Endodermal cell (in vitro differentiated cells): Measurements from ENCODE around the gene MUTYH. TPM values are rescaled to one million over a fixed set of nuclear protein-coding genes. Genes with fewer than 3 reads are reported as not detected.
"Not testable (repeated sequence)": the region's sequence is repeated elsewhere in the genome, so short reads cannot be mapped to it uniquely, and the experiment has no call there.

Experiments
- DNase-seq: peaks from one replicate; pipeline ENCODE4 v3.0.0-alpha.2; 2017
- H3K27ac ChIP-seq: 2 replicates; pipeline ENCODE4 v1.5.1; 2013; ENCODE audit warnings: mild to moderate bottlenecking, low read depth, low read length, moderate library complexity
- H3K27me3 ChIP-seq: 2 replicates; pipeline ENCODE4 v1.6.1; 2013; ENCODE audit warnings: mild to moderate bottlenecking, low read length, moderate library complexity; ENCODE audit not compliant: insufficient read depth, control insufficient read depth, poor library complexity, severe bottlenecking
- H3K36me3 ChIP-seq: 2 replicates; pipeline ENCODE4 v1.7.0; 2013; ENCODE audit warnings: mild to moderate bottlenecking, low read length, moderate library complexity; ENCODE audit not compliant: control insufficient read depth, insufficient read depth
- H3K4me1 ChIP-seq: one replicate; pipeline ENCODE4 v1.7.0; 2013; ENCODE audit warnings: low read length; ENCODE audit not compliant: control insufficient read depth, insufficient read depth
- H3K4me3 ChIP-seq: 2 replicates; pipeline ENCODE4 v1.5.1; 2013; ENCODE audit warnings: mild to moderate bottlenecking, low read length, moderate library complexity
- H3K9ac ChIP-seq: 2 replicates; pipeline ENCODE4 v1.6.1; 2013; ENCODE audit warnings: mild to moderate bottlenecking, low read length, moderate library complexity; ENCODE audit not compliant: poor library complexity, severe bottlenecking; ENCODE audit errors: extremely low read depth
- H3K9me3 ChIP-seq: 2 replicates; pipeline ENCODE4 v1.6.1; 2013; ENCODE audit warnings: mild to moderate bottlenecking, low read length, moderate library complexity; ENCODE audit not compliant: control insufficient read depth
- H3K27ac Mint-ChIP-seq: 2 replicates; pipeline ENCODE4 v1.8.0; 2020; ENCODE audit warnings: mixed read lengths
- H3K27me3 Mint-ChIP-seq: 2 replicates; pipeline ENCODE4 v1.8.0; 2021; ENCODE audit warnings: mild to moderate bottlenecking, mixed read lengths; ENCODE audit not compliant: insufficient read depth
- H3K36me3 Mint-ChIP-seq: 2 replicates; pipeline ENCODE4 v1.8.0; 2020; ENCODE audit warnings: low read depth, mixed read lengths
- H3K4me1 Mint-ChIP-seq: 2 replicates; pipeline ENCODE4 v1.8.0; 2020; ENCODE audit warnings: mixed read lengths
- H3K4me3 Mint-ChIP-seq: 2 replicates; pipeline ENCODE4 v1.8.0; 2020; ENCODE audit warnings: mild to moderate bottlenecking, moderate library complexity, mixed read lengths
- H3K9me3 Mint-ChIP-seq: 2 replicates; pipeline ENCODE4 v1.8.0; 2020; ENCODE audit warnings: mild to moderate bottlenecking, mixed read lengths
- WGBS, 2 experiments: methylation state at CpG; one replicate each; pipeline versions ENCODE4 v1.1.5 to v1.1.7; 2013; ENCODE audit warnings: missing lambda C conversion rate in 2 of 2, mixed read lengths in 1 of 2; ENCODE audit not compliant: insufficient coverage in 1 of 2, insufficient read length in 1 of 2; 5-methylcytosine and 5-hydroxymethylcytosine counted together
- total RNA-seq, 2 donors: library from RNA; stranded (reverse); fragmentation: NEBNext Ultra II Directional in 1 of 2; extraction: Animal tissue kit (Norgen Biotek cat#: 25700) in 1 of 2; gene quantifications; 2 replicates in 1 of 2; 3 replicates in 1 of 2; pipeline ENCODE4 v1.2.1, GENCODE V29; 2021
- TF ChIP-seq, protein P1 (sequence below): fragments of 200-600 bp; sonication (generic); conservative IDR thresholded peaks from 2 replicates; pipeline ENCODE4 v1.5.0; 2021; ENCODE audit warnings: antibody characterized with exemption, mild to moderate bottlenecking

The MUTYH gene
- total RNA-seq, 2 donors from 2014 or later: 60.5 to 60.9 TPM

DNA sequence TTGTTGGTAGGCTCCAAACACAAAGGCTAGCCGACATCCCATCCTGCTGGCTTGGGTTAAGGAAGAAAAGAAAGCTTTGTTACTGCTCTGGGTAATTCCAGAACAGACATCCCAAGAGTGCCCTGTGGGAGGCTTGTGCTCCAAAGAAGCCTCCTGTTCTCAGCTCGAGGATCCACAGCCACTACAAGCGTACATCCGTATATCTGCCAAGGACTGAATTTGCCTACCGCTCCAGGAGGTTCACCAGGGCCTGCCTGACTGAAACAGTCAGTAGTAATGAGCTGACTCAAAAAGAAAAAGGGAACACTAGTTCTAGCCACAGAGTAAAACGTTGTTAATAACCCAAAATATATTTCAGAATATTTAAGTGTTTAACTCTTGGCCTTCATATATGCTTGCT is 24.8 kb upstream of the MUTYH start:
- H3K36me3 Mint-ChIP-seq: no peaks in the 10 kb centered on the region
- H3K4me1 Mint-ChIP-seq: peaks cover 13% of the 10 kb centered on the region
- Histone ChIP-seq H3K9me3 (peaks cover 5% of the 10 kb centered on the region), H3K4me3 (no peak overlapping the region), H3K9ac (no peak overlapping the region), H3K36me3 (no peaks in the 10 kb centered on the region), H3K4me1 (no peaks in the 10 kb centered on the region), H3K27me3 (no peaks in the 10 kb centered on the region), H3K27ac (no peak overlapping the region)
- no peak overlapping the region for H3K27ac Mint-ChIP-seq
- WGBS, 2 experiments: 92 to 93% methylated on average over 5 to 6 of the region's 6 CpGs
- no peak overlapping the region for H3K4me3 Mint-ChIP-seq
- H3K27me3 Mint-ChIP-seq: no peaks in the 10 kb centered on the region
- DNase-seq: no peak
- H3K9me3 Mint-ChIP-seq: no peaks in the 10 kb centered on the region
- TF ChIP-seq, protein P1, sequence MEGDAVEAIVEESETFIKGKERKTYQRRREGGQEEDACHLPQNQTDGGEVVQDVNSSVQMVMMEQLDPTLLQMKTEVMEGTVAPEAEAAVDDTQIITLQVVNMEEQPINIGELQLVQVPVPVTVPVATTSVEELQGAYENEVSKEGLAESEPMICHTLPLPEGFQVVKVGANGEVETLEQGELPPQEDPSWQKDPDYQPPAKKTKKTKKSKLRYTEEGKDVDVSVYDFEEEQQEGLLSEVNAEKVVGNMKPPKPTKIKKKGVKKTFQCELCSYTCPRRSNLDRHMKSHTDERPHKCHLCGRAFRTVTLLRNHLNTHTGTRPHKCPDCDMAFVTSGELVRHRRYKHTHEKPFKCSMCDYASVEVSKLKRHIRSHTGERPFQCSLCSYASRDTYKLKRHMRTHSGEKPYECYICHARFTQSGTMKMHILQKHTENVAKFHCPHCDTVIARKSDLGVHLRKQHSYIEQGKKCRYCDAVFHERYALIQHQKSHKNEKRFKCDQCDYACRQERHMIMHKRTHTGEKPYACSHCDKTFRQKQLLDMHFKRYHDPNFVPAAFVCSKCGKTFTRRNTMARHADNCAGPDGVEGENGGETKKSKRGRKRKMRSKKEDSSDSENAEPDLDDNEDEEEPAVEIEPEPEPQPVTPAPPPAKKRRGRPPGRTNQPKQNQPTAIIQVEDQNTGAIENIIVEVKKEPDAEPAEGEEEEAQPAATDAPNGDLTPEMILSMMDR: no peak

DNA sequence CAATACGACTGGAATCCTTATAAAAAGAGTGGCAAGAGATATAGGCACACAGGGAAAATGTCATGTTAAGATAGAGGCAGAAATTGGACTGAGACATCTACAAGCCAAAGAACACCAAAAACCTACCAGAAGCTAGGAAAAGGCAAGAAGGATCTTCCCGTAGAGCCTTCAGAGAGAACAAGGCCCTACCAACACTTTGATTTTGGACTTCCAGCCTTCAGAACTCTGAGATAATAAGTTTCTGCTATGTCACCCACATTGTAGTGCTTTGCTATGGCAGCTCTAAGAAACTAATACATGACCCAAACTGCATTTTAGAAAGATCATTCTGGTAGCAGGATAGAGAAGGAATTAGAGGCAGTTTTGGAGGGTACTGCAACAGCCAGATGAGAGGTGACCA is 24.1 kb upstream of the MUTYH start:
- Mint-ChIP-seq H3K27ac (no peak overlapping the region), H3K4me3 (no peak overlapping the region), H3K9me3 (no peaks in the 10 kb centered on the region), H3K4me1 (peaks cover 15% of the 10 kb centered on the region), H3K27me3 (no peaks in the 10 kb centered on the region), H3K36me3 (no peaks in the 10 kb centered on the region)
- TF ChIP-seq, protein P1: no peak
- Histone ChIP-seq H3K36me3 (no peaks in the 10 kb centered on the region), H3K9me3 (peaks cover 5% of the 10 kb centered on the region), H3K27me3 (no peaks in the 10 kb centered on the region), H3K4me3 (no peak overlapping the region), H3K9ac (no peak overlapping the region), H3K27ac (no peak overlapping the region), H3K4me1 (no peaks in the 10 kb centered on the region)
- WGBS, 2 experiments: 95 to 100% methylated on average over 2 of the region's 2 CpGs
- no peak for DNase-seq

DNA sequence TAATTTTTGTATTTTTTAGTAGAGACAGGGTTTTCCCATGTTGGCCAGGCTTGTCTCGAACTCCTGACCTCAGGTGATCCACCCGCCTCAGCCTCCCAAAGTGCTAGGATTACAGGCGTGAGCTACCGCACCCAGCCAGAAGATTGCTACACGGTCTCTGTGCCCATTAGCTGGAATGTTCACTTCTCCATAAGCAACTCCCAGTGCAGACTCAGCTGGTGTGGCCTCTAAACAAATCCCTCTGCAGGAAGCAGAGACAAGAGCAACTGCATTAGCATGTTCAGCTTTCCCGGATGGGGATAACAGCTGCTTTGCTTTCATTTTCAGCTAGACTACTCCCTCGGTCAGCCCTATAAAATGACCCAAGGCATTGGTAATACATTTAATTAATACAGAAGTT is 20.7 kb upstream of the MUTYH start:
- H3K4me3 Mint-ChIP-seq, H3K9me3 Mint-ChIP-seq, H3K9ac ChIP-seq, H3K36me3 ChIP-seq, H3K4me3 ChIP-seq, H3K27ac ChIP-seq, H3K27me3 ChIP-seq, H3K27me3 Mint-ChIP-seq, H3K4me1 ChIP-seq, H3K36me3 Mint-ChIP-seq, H3K9me3 ChIP-seq: not testable (repeated sequence)
- Mint-ChIP-seq H3K27ac (peak overlapping the region; percentile 2), H3K4me1 (peaks cover 17% of the 10 kb centered on the region)
- 66 to 73% methylated on average over 6 to 7 of the region's 7 CpGs for WGBS, 2 experiments
- DNase-seq: peak; percentile 66

DNA sequence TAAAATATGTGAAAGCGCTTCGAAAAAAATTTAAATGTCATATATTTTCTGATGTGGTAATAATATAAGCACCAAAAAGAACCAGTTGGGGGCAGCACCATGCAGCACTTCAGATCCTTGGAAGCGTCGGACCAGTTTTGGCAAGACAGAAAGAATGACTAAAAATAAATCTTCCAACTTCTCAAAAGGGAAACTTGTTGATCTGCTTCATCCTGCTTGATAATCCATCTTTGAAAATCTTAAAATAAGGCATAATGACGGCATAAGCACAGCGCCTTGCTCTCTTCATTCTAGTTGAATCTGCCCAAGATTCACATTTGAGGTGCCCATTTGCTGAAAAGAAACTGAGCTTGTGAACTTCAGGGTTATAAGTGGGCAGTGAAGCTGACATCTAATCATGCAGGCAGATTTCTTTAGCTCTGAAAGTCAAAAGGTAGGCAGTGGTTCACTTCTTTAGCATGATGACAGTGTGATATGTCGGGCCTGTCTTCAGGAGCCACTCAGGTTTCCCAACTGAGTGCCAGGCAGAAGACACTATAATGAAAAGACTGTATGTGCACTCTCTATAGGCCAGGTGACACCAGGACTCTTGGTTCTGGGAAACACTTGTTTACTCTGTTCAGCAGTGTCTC is 19.8 kb upstream of the MUTYH start:
- no peaks in the 10 kb centered on the region for H3K4me1 ChIP-seq
- H3K9ac ChIP-seq: no peak overlapping the region
- H3K36me3 Mint-ChIP-seq: no peaks in the 10 kb centered on the region
- no peaks in the 10 kb centered on the region for H3K27me3 Mint-ChIP-seq
- peak; percentile 74 for DNase-seq
- no peak overlapping the region for H3K4me3 ChIP-seq
- H3K4me1 Mint-ChIP-seq: peaks cover 17% of the 10 kb centered on the region
- peak overlapping the region; percentile 2 for H3K27ac Mint-ChIP-seq
- H3K27ac ChIP-seq: no peak overlapping the region
- H3K9me3 ChIP-seq: peaks cover 5% of the 10 kb centered on the region
- H3K27me3 ChIP-seq: no peaks in the 10 kb centered on the region
- H3K9me3 Mint-ChIP-seq: no peaks in the 10 kb centered on the region
- 49 to 53% methylated on average over 5 to 7 of the region's 7 CpGs for WGBS, 2 experiments
- H3K4me3 Mint-ChIP-seq: no peak overlapping the region
- TF ChIP-seq, protein P1: peak; percentile 84
- no peaks in the 10 kb centered on the region for H3K36me3 ChIP-seq
